Activated CD8-positive, alpha-beta memory T cell treated with anti-CD3 and anti-CD28 coated beads, Interleukin-2, amount 50 U/mL, for 4 hours (primary cell): ENCODE measurements around the gene HOXC4.
"Not testable (repeated sequence)": the region's sequence is repeated elsewhere in the genome, so short reads cannot be mapped to it uniquely, and the experiment has no call there.

Experiments
- DNase-seq: peaks from one replicate; pipeline ENCODE4 v3.0.0-alpha.2; 2020

HOXC4 gene

GRCh38 chr12:54042033-54042432 lies 11.6 kb upstream of the HOXC4 start:
- DNase-seq: not testable (repeated sequence)

GRCh38 chr12:54042970-54043853 lies 10.4 kb upstream of the HOXC4 start:
- DNase-seq: no peak

DNA sequence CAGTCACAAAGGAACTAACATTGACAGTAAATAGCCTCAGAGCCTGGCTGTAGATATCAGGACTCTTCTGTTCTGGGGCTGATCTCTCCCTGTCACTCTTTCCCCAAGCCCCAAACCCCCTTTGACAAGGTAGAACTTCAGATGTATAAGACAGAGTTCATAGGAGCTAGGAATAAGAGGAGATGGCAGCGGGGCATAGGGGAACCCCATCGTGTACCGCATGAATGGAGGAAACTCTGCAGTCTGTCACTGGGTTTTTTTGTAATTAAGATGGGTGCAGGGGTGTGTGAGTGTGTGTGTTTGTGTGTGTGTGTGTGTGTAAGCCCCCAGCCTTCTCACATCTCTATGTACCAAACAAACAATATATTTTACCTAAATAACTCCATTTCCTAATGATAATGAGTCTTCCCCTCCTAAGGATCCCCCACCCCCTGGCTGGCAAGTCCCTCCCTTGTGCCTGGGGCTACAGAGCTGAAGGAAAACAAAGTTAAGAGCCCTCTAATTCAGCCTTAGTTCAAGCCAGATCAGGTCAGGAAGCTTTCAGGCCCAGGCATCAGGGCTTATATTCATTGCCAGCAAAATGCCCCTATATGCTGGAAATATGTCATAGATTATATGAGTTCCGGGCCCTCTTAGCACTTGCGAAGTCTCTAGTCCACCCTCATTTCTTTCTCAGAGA lies 9.1 kb upstream of the HOXC4 start:
- DNase-seq: no peak

DNA sequence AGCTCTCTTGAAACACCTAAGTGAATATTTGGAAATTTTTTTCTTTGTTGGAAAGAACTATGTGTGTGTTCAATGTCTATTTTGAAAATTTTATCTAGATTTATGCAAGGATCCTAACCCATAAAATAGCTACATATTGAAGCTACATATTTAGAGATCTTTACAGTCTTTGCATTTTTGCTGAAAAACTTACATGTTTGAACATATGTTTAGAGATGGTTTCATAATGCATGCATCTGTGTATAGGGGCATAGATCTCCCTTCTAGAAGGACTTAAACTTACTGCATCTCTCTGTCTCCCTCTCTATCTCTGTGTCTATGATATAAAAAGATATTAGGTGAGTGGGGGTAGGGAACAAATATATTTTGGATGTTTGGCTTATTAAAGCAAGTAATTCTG lies 8.2 kb upstream of the HOXC4 start:
- no peak for DNase-seq

- no peak for DNase-seq
These were observed 7.6 kb upstream of the HOXC4 start for GRCh38 chr12:54045868-54046521.

DNA sequence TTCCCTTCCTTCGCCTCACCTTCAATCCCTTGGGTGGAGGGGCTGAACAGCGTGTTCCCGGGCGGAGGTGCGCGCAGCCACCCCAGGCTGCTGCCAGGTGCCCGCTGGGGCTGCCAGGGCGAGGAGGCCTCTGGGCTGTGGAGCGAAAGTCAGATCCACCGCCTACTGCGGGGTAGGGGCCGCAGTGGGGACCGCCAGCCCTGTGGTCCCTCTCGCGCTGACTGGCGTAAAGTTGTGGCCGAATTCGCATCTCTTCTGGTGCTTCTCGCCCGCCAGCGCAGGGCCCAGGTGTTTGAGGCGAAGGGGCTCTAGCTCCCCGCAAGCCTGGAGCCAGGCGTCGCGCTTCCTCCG lies 6.9 kb upstream of the HOXC4 start:
- DNase-seq: no peak

DNA sequence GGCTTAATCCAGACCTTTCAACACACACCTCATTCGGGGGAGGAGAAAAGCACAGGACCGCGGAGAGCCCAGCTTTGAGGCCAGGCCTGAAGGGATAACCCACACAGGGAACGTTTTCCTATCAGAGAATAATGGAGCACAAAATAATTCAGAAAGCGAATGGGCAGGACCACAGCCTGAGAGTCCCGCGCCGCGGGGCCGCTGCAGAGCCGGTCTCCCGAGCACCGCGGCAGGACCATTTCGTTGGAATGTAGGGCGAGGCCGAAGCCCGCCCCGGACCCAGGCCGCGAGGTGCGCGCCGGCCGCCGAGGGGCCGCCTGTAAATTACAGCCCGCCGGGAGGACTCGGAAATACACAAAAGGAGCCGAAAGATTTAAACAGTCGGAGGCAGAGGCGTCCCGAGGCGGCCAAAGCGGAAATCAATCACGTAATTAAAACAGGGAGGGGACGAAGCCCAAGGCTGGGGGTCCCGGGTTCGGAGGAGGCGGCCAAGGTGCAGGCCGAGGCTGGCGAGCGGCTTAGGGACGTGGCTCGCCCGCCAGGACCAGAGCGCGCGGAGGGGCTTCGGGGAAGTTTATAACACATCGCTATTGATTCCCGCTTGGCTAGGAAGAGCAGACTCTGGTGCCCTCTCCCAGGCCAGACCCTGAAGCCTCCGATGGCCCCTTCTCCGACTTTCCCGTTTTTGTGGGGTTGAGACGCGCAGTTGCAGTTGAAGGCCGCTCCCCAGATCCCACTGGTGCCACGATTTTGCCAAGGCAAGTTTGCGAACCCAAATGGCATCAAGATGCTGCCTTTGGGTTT lies 6.3 kb upstream of the HOXC4 start:
- no peak for DNase-seq

- no peak for DNase-seq
These were observed 5.7 kb upstream of the HOXC4 start for GRCh38 chr12:54047964-54048303.

GRCh38 chr12:54048406-54049093 lies 5.1 kb upstream of the HOXC4 start:
- DNase-seq: no peak

DNA sequence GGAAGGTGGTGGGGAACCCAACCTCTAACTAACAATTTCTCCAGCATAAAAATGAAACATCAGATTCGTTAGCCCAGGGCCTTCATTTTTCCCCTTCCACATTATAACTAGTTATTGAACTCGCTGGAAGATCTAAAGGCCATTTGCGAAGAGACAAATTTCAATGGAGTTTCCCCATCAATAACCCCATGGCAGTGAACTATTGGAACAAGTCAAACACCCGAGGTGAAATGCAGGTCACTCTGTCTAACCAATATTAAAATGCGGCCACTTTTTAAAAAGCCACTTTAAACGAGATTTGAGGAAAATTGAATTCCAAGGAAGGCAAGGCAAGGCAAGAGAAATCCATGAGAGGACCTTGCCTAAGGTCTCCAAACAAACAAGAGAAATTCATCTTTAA lies 4.5 kb upstream of the HOXC4 start:
- DNase-seq: no peak

DNA sequence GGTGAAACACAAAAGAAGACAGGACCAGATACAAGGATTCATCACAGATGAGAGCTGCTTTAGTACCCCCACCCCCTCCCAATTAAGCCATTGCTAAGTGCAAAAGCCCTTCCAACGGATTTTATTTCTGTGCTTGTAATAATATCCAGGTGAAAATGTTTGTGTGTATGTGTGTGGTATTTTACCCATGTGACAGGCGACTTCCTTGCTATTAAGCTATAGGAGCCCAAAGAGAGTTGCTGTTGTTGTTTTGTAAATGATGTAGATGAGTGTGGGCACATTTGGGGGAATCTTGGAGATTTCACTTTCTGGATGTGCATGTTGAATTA lies 3.2 kb upstream of the HOXC4 start:
- DNase-seq: no peak

- no peak for DNase-seq
These were observed 2.4 kb upstream of the HOXC4 start for GRCh38 chr12:54051026-54051842.

DNA sequence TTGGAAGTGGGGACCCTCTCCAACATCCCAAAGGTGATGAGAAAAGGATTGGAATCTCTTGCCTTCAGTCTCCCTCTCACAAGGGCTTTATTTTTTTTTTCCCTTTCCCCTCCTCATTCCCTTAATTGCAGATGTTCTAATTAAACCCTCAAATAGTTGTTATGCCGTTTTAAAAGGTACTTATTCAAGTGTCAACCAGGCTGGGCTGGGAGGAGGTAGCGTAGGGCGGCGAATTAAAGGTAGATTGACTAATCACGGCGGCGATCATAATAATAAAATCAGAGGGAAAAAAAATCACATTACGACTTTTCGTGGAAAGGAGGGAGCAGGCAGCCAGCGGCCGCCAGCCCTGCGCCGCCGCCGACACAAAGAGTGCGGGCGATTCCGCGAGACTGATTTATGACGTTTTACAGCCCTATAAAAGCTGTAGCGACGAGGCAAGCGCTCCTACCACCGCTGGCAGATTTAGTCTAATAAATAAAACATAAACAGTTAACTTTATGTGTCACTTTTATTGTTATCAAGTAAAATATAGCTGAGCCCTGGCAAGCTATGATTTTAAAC lies 1.7 kb upstream of the HOXC4 start:
- DNase-seq: no peak

DNA sequence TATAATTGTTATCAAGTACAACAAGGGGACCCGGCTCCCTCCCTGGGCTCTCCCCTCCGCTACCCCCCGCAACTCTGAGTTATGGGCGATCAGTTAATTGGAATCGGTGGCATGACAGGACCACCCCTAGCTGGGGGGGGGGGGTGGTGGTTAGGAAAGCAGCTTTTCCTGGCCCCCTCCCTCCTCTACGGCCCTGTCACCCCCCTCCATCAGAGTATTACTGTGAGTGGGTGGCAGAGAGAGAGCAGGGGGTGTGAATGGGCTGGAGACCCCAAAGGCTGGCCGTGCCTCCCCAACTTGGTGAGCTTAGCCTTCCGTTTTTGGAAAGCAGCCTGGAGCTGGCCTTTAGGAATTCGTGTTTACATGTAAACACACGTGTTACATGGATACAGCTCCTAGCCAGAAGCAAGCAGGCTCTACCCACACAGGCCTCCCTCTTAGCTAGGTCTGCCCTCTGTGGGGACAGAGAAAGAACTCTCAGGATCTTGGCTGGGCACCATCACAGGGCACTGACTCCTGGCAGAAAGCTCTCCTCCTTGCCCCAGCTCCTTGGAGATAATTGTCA lies 1.1 kb upstream of the HOXC4 start:
- no peak for DNase-seq

DNA sequence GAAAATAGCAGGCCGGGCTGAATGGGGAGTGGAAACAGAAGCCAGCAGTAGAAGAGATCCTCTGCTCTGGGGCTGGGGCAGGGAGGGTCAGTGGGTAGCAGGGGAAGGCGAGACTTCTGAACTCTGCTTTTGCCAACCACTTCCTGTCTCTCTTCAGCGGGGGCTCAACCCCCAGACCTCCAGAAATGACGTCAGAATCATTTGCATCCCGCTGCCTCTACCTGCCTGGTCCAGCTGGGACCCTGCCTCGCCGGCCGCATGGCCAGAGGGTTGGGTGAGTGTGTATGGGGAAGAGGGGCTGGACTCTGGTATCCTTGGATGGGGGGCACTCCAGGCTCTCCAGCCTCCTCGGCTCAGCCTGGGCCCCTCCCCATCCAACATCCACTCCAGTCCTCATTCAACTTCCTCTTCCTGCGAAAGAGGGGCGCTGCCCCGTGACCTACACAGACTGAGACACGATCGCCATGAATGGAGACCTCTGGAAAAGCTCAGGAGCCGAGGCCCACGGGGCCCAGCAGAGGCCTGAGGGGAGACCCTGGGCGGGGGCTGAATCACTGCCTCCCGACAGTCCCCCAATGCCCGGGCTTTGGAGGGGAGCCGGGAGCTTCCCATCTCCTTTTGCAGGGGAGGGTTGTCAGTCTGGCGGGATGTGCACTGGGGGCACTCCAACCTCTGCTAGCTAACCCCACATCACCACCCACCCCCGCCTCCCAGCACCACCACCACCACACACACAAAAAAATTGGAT lies 458 bp upstream of the HOXC4 start:
- DNase-seq: no peak

DNA sequence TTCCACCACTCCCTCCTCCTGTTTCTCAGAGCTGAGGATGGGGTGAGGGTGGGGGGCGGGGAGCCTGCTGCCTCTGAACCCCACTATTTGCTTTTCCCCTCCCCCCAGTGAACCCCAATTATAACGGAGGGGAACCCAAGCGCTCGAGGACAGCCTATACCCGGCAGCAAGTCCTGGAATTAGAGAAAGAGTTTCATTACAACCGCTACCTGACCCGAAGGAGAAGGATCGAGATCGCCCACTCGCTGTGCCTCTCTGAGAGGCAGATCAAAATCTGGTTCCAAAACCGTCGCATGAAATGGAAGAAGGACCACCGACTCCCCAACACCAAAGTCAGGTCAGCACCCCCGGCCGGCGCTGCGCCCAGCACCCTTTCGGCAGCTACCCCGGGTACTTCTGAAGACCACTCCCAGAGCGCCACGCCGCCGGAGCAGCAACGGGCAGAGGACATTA lies 1.1 kb downstream of the HOXC4 start:
- no peak for DNase-seq

GRCh38 chr12:54055552-54055951 lies 1.9 kb downstream of the HOXC4 start:
- no peak for DNase-seq

DNA sequence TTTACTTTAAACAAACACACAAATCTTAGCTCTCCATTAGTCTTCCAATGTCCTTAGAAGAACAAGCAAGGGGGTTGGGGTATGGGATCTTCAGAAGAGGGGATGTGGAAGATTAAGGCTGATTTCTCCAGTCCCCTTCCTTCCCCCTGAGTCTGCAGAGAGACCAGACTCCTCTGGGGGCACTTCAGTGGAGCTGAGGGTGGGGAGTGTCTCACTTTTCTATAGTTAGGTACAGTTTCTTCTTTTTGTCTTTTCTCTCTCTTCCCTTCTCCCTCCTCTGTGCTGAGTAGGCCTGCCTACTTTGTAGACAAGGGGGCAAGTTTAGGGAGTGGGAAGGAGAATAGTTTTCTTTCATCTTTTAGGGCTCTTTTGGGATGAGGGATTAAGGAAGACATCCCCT lies 2.5 kb downstream of the HOXC4 start:
- no peak for DNase-seq

DNA sequence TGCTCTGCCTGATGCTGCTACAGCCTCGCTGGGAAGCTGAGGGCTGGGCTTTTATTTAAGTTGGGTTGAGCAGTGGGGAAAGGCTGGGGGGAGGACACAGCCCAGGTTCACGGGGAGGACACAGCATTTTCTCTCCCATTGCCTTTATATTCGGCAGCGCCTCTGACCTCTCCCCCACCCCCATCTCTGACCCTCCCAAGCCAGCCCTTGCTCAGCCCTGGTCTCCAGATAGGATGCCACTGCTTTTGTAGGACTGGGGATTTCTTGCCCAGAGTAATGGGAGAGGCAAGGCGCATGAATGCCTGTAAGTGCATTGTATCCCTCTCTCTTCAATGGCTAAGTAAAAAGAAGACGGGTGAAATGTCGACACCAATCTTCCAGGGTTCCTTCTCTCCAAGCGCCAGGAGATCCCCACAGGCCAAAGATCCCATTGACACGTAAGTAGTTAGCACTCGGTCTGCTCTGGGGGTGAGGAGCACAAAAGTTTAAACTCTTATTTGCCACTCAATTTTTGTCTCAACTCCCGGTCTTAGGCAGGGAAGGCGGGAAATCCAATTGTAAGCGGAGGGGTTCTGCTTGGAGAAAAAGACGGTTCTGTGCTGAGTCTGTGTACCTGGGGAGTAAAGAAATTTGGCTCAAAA lies 4.6 kb downstream of the HOXC4 start:
- no peak for DNase-seq

DNA sequence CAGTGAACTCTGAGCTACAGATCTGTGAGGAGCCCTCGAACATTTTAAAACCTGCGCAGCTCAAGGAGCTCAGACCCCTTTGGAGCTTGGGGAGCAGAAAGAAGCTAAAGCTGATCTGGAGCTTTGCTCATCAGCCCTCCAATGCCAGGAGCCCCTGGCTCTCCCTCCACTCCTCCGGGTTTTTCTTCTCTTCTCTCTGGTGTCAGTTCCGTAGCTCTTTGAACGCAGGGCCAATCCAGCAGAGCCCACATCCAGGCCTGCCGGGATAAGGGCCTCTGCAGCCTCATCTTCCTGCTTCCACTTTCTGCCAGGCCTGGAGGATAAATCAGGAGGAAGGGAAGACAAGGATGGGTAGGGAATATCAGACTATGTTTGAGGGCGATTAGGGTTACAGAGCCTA lies 6.0 kb downstream of the HOXC4 start:
- no peak for DNase-seq
